Kidney capillary endothelial cell (primary cell): ENCODE data around the gene ZNF610.
"Not testable (repeated sequence)": the region's sequence is repeated elsewhere in the genome, so short reads cannot be mapped to it uniquely, and the experiment has no call there.

ENCODE experiments used
- DNase-seq: peaks from one replicate; pipeline ENCODE4 v3.0.0-alpha.2; 2018; ENCODE audit warnings: low spot score

ZNF610 gene

DNA sequence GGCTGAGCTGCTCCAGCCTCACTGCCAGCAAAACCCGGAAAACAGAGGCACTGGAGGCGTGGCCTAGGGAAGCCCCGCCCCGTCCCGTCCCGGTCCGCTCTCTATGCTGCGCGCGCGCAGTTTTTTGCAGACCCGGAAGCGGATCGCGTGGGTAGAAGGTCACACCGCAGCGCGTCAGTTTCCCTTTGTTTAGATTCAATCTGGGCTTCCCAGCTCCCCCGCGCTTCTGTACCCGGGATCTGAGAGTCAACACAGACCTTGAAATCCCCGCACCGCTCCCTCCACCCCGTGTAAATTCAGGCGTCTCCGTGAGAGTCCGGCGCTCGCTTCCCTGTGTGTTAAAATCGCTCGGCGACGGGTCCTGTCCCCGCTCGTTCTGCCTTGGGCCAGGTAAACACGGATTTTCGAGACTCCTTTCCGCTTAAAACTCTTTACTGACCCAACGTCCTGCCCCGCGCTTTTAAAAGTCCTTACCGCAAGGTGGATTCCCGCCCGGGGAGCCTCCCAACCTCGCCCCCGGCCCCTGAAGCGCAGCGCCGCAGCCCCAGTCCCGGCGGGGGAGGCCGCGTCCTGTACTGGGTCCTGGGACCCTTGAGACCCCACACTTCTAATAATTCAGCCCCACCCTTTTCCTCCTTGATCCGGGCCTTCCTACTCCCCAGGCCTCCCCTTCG, at the start of gene ZNF610:
Gene ZNF610, plus strand, starts transcription at position 127 of the 674 bp plus-strand sequence. CDS start 12,930 bp downstream, outside the sequence.
- peak; percentile 78 for DNase-seq

DNA sequence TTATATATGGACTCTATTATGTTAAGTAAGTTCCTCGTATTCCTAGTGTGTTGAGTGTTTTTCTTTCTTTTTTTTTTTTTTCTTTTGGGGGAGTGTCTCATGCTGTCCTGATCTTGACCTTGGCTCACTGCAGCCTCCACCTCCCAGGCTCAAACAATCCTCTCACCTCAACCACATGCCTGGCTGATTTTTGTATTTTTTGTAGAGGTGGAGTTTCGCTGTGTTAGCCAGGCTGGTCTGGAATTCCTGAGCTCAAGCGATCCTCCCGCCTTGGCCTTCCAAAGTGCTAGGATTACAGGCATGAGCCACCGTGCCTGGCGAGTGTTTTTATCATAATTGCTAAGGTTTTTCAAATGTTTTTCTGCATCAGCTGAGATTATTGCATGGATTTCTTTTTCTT, 49.8 kb upstream of the ZNF610 start:
- no peak for DNase-seq

DNA sequence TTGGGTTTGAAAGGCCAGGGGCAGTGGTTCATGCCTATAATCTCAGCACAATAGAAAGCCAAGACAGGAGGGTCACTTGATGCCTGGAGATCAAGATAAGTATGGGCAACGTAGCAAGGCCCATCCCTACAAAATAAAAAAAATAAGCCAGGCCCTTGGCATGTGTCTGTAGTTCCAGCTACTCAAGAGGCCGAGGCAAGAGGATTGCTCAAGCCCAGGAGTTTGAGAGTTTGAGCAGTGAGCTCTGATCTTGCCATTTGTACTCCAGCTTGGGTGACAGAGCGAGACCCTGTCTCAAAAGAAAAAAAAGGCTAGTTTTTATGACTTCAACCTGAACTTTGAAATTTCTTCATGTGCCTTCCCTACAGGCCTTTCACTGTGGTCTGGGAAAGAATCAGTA, 44.3 kb upstream of the ZNF610 start:
- DNase-seq = no peak

DNA sequence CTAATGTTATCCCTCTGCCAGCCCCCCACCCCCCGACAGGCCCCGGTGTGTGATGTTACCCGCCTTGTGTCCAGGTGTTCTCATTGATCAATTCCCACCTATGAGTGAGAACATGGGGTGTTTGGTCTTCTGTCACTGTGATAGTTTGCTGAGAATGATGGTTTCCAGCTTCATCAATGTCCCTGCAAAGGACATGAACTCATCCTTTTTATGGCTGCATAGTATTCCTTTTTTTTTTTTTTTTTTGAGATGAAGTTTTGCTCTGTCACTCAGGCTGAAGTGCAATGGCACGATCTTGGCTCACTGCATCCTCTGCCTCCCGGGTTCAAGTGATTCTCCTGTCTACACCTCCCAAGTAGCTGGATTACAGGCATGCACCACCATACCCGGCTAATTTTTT, 43.1 kb upstream of the ZNF610 start:
- DNase-seq = not testable (repeated sequence)

DNA sequence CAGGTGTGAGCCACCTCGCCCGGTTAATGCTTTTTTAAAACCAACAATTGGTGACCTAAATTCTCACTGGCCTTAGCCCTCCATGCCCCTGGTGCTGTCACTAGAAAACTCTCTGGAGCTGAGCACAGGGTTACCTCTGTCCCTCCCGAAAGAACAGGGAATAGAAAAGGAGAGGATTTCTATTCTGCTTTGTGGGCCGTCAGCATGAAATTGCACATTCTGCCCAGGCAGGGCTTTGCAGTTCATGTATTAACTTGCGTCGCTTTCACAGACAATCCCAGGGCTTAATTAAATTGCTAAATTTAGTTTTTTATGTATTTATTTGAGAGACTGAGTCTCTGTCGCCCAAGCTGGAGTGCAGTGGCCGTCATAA, 39.7 kb upstream of the ZNF610 start:
- no peak for DNase-seq

DNA sequence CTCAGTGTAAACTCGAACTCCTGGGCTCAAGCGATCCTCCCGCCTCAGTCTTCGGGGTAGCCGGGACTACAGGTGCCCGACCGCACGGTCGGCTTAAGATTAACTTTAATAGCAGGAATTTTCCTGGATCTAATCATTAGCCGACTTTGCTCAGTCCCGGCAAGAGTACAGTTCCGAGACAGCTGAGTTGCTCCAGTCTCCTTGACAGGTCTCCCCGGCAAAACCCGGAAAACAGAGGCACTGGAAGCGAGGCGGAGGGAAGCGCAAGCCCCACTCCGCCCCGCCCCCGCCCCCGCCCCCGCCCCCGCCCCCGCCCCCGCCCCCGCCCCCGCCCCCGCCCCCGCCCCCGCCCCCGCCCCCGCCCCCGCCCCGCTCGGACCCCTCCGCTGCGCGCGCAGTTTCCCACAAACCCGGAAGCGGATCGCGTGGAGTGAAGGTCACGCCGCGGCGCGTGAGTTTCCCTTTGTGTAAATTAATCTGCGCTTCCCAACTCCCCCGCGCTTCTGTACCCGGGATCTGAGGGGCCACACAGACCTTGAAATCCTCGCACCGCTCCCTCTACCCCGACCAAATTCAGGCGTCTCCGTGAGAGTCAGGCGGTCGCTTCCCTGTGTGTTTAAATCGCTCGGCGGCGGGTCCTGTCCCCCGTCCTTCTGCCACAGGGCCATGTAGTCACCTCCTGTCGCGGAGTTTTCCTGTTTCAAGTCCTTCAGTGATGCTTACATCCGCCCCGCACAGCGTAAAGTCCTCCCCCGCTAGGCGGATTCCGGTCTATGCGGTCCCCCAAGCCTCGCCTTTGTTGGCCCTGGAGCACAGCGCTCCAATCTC, 39.1 kb upstream of the ZNF610 start, which contains the start of gene ZNF480:
Gene ZNF480, plus strand, starts transcription at position 397 of the 828 bp plus-strand sequence. CDS start 3,244 bp downstream, outside the sequence.
- DNase-seq = peak; percentile 80

DNA sequence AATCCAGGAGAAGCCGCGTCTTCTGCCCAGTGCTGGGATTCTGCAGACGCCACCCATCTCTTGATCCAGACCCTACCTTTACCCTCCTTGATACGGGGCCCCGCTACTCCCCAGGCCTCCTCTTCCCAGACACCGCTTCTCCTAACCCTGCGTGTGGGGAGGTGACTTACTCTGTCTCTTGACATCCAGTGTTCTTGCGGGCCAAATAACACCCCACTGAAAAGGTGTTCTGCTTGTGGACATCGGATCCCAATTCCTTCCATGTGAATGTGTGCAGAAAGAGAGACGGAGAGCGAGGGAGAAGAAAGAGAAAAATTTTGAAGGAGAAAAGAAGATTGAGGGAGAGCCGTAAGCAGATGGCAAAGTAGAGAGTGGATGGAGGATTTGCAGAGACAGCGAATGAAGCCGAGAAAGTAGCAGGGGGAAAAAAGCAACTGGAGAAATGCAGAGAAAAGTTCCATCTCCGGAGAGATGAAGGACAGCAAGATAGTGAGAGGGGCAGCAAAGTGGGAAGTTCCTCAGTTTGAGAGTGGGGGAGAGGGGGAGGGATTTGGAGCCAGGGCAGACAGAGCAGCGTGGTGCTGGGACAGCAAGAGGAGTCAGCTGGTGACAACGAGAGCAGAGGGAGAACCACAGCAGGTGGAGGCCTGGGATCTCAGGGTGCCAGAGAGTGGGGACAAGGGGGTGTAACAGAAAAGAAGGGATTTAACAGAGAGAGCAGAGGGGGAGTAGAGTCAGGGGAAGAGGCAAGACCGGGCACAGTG, 38.3 kb upstream of the ZNF610 start:
- no peak for DNase-seq

DNA sequence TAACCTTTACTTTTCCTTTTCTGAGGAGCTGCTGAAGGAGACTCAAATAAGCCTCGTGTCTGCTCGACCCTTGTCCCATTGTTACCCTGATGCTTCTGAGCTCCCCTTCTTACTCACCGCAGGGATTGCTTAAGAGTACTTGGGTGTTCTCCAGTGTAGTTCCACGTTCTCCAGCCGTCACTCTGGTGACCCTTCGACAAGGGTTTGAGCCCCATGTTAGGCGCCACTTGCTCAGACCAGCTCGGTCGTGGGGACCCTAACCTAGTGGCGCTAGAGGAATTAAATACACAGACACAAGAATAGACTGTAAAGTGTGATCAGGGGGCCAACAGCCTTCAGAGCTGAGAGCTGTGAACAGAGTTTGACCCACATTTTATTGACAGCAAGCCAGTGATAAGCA, 28.8 kb upstream of the ZNF610 start:
- DNase-seq = no peak

DNA sequence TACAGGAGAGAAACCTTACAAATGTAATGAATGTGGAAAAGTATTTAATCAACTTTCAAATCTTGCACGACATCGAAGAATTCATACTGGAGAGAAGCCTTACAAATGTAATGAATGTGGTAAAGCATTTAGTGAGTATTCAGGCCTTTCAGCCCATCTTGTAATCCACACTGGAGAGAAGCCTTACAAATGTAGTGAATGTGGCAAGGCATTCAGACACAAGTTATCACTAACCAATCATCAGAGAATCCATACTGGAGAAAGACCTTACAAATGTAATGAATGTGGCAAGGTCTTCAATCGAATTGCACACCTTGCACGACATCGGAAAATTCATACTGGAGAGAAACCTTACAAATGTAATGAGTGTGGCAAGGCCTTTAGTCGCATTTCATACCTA, 13.6 kb upstream of the ZNF610 start:
- no peak for DNase-seq

DNA sequence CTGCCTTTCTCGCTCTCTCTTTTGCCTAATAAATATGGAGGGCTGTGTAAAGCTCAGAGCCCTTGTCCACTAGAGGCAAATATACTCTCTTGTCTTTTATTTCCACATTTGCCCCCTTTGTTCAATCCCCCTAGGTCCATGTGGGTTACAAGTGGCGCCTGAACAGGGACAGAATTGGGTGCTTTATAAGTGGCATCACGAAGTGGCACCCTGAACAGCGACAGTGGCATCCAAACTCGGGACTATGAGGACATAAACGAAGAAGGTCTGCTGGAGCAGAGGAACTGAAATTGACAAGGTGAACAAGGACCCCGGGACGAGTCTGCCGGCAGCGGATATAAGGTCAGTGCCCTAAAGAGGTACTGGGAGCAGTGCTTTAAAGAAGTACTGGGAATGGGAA, 4.3 kb upstream of the ZNF610 start:
- DNase-seq = no peak

DNA sequence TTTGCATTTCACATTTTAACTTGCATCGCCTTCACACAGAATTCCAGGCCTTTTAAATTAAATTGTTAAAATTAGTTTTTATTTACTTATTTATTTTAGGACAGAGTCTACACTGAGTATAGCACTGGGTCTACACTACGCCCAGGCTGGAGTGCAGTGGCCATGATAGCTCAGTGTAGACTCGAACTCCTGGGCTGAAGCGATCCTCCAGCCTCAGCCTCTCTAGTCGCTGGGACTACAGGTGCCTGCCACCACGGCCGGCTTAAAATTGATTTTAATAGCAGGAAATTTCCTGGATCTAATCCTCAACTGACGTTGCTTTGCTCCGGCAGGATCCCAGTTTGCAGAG, 301 bp upstream of the ZNF610 start:
- no peak for DNase-seq

DNA sequence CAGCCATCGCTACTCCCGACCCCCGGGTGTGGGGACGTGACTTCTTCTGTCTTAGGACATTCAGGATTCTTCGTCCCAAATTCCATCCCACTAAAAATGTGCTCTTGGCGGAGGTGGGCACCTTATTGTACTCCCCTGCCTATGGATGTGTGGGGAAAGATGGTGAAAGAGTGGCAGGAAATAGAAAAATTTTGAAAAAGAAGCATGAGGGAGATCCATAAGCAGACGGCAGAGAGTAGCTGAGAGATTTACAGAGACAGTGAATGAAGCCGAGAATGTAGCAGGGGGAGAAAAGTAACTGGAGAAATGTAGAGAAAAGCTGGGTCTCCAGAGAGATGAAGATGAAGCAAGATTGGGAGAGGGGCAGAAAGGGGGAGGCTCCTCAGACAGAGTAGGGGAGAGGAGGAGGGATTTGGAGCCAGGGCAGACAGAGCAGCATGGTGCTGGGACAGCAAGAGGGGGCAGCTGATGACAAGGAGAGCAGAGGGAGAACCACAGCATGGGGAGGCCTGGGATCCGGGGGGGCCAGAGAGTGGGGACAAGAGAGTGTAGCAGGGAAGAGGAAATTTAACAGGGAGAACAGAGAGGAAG, 843 bp downstream of the ZNF610 start:
- DNase-seq = no peak

DNA sequence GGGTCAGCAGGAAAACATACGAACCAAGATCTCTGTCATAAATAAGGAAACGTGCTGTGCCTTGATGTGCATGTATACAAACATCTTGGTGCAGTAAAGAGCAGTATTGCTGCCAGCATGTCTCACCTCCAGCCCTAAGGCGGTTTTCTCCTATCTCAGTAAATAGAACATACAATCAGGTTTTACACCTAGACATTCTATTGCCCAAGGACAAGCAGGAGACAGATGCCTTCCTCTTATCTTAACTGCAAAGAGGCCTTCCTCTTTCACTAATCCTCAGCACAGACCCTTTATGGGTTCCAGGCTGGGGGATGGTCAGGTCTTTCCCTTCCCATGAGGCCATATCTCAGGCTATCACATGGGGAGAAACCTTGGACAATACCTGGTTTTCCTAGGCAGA, 3.0 kb downstream of the ZNF610 start:
- not testable (repeated sequence) for DNase-seq

DNA sequence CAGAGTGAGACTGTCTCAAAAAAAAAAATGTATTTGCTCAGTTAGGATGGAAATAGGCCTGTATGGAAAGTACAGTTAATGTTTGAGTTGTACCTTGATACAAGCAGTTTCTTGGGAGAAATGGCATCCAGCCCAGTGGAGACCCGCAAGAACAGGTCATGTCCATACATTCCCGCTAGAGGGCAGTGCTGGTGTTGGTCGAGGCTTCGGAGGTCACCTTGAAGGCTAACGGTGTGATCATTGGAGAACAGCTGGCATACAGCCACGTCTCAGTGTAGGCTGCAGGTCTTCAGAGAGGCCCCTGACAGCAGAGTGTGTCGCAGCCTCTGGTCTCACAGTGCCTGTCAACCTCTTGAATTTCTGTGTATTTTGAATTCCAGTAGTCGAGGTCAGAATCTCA, 7.5 kb downstream of the ZNF610 start:
- peak; percentile 14 for DNase-seq

DNA sequence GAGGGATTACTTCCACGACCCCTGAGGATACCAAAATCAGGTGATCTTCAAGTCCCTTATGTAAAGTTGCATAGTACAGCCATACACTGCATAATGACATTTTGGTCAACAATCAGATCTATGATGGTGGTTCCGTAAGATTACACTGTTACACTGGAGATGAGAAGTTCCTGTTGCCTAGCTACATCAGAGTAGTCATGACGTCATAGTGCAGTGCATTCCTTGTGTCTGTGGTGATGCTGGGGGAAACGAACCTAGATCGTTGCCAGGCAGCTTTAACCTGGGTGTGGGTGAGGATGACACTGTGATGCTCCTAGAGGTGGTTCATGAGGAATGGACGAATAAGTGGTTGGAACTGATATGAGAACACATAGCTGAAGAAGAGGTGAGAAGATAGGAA, 9.1 kb downstream of the ZNF610 start:
- DNase-seq = no peak

DNA sequence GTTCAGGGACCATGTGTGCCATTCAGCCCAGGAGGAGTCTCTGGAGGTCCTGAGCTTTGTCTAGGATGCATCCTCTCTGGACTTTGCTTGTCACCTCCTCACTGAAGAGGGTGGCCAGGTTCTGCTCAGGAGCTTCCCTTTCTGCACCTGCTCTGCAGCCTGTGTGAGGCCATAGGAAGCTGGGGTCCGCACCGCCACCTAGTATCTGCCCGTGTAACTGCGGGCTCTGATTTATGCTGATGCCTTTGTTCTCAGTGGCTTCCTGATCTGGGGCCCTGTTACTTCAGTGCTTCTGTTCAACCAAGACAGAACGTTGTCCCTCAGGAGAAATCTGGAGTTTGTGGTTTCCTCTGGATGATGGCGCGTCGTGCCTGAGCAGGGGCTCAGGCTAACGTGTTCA, 15.5 kb downstream of the ZNF610 start:
- no peak for DNase-seq

DNA sequence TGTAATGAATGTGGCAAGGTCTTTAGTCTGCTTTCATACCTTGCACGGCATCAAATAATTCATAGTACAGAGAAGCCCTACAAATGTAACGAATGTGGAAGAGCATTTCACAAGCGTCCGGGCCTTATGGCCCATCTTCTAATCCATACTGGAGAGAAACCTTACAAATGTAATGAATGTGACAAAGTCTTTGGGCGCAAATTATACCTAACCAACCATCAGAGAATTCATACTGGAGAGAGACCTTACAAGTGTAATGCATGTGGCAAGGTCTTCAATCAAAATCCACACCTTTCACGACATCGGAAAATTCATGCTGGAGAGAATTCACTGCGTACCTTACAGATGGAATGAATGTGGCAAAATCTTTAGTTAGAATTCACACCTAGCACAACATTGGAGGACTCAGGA, 30.4 kb downstream of the ZNF610 start:
- DNase-seq = no peak

DNA sequence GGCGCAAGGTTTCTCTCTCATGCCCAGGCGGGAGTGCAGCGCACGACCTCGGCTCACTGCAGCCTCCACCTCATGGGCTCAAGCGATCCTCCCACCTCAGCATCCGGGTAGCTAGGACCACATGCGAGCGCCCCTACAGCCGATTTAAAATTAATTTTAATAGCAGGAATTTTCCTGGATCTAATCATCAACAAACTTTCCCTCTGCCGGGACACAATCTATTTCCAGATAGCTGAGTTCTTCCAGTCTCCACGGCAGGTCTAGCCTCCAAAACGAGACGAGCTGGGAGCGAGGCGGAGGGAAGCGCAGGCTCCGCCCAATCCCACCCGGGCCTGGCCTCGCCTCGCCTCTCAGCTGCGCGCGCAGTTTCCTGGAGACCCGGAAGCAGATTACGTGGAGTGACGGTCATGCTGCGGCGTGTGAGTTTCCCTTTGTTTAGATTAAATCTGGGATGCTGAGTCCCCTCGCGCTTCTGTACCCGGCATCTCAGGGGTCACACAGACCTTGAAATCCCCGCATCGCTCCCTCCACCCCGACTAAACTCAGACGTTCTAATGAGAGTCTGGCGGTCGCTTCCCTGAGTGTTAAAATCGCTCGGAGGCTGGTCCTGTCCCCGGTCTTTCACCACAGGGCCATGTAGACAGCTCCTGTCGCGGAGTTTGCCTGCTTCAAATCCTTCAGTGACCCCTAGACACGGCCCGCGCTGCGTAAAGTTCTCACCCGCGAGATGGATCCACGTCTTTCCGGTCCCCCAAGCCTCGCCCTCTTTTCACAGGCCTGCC, 33.7 kb downstream of the ZNF610 start, which contains the start of gene ZNF880:
Gene ZNF880, plus strand, starts transcription at position 365 of the 782 bp plus-strand sequence. Its CDS starts 43 bp downstream, at position 408.
- peak; percentile 85 for DNase-seq

DNA sequence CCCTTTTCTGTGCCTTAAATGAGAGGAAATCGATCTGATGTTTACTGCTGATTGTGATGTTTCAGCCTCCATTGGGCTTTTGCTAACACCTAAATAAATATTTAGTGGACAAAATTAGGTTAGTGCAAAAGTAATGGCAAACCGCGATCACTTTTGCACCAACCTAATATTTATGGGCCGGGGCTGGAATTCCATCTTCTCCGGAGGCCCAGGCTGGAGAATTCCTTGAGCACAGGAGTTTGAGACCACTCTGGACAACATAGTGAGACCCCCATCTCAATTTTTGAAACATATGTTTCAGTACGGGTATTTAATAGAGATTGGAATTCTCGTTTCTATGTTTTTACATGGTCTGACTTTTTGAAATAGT, 34.3 kb downstream of the ZNF610 start:
- DNase-seq = no peak

DNA sequence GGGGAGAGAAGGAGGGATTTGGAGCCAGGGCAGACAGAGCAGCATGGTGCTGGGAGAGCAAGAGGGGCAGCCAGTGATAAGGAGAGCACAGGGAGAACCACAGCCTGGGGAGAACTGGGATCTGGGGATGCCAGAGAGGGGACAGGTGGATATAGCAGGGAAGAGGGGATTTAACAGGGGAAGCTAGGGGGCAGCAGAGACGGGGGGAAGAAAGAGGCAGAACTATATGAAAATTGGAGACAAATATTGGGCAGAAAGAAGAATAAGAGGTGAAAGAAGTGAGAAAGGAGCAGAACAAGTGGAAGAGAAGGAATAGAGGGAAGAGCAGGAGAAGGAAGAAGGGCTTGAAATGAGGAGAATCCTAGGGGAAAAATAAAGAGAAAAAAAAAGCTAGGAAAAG, 55.1 kb downstream of the ZNF610 start:
- no peak for DNase-seq

DNA sequence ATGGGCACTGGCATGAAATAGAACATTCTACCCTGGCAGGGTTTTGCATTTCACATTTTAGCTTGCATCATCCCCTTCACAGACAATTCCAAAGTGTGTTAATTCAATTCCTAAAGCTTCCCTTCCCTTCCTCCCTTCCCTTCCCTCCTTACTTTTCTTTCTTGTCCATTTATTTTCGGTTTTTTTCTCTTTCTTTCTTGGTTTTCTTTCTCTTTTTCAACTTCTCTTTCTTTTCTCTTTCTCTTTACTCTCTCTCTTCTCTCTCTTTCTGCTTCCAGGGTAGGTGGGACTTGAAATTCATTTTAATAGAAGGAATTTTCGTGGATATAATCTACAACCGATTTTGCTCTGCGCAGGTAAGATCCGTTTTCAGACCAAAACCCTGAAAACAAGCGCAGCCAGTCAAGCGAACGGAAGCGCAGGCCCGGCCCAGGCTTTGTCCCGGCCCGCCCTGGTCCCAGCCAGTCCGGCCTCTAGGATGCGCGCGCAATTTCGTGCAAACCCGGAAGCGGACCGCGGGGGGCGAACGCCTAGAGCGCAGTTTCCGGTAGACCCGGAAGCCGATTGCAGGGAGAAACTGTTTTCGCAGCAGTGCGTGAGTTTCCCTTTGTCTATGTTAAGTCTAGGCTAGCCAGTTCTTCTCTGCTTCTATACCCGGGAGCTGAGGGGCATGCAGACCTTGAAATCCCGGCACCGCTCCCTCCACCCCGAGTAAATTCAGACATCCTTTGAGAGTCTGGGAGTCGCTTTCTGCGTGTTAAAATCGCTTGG, 61.5 kb downstream of the ZNF610 start, which contains the start of gene ZNF528:
Gene ZNF528, plus strand, starts transcription at position 540 of the 771 bp plus-strand sequence. CDS start 4,165 bp downstream, outside the sequence.
- DNase-seq = peak; percentile 83
